OCI-LY1 (cell line): ENCODE results near the gene ELN.

Source experiments
- EZH2 ChIP-seq: fragments of 200-600 bp; sonication (generic), shearing (Covaris generic); IDR thresholded peaks from 2 replicates; pipeline ENCODE4 v1.8.0; 2017; ENCODE audit warnings: borderline replicate concordance, mixed run types, mild to moderate bottlenecking, antibody characterized with exemption, low read length, moderate library complexity, mixed read lengths
- TF ChIP-seq, protein P1 (sequence below): fragments of 200-600 bp; sonication (generic), shearing (Covaris generic); IDR thresholded peaks from 2 replicates; pipeline ENCODE4 v1.5.1; 2017; ENCODE audit warnings: mild to moderate bottlenecking, antibody characterized with exemption, low read length, moderate library complexity, mixed read lengths

DNA sequence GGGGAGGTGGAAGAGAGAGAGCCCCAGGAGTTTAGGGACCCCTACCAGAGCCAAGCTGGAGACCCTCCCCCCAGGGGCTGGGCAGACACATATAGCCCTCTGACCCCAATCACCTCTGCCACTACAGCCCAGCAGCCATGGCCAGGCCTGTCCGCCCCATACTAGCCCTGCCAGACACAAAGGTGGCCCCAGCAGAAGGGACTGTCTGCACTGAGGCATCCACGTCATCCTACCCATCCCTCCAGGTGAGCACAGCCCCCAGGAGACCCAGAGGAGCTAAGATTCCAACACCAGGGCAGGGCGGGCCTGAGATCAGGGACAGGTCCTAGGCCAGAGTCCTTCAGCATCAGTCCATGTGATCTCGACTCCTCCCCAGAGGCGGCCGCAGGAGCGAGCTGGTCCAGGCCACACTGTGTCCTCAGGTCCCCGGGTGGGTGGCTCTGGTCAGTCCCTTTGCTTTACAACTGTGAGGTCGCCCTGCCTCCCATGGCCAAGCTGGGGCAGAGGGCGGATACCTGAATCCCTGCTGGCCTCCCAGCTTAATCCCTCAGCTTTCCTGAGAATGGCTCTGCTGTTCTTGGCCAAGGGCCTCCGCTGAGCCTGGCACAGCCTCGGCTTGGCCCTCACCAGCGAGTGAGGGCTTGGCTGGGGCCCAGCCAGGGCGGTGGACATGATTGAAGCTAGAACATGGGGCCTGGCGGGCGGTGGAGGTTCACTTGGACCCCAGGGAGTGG is 14.3 kb upstream of the ELN start:
- TF ChIP-seq, protein P1, sequence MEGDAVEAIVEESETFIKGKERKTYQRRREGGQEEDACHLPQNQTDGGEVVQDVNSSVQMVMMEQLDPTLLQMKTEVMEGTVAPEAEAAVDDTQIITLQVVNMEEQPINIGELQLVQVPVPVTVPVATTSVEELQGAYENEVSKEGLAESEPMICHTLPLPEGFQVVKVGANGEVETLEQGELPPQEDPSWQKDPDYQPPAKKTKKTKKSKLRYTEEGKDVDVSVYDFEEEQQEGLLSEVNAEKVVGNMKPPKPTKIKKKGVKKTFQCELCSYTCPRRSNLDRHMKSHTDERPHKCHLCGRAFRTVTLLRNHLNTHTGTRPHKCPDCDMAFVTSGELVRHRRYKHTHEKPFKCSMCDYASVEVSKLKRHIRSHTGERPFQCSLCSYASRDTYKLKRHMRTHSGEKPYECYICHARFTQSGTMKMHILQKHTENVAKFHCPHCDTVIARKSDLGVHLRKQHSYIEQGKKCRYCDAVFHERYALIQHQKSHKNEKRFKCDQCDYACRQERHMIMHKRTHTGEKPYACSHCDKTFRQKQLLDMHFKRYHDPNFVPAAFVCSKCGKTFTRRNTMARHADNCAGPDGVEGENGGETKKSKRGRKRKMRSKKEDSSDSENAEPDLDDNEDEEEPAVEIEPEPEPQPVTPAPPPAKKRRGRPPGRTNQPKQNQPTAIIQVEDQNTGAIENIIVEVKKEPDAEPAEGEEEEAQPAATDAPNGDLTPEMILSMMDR: no peak
- no peak for TF ChIP-seq EZH2
